Measurements from ENCODE around the gene BSDC1.
A peak's percentile ranks its signal among the peaks of the same experiment; 100 is the strongest.
"Not testable (repeated sequence)": the region's sequence is repeated elsewhere in the genome, so short reads cannot be mapped to it uniquely, and the experiment has no call there.

Gene BSDC1

DNA sequence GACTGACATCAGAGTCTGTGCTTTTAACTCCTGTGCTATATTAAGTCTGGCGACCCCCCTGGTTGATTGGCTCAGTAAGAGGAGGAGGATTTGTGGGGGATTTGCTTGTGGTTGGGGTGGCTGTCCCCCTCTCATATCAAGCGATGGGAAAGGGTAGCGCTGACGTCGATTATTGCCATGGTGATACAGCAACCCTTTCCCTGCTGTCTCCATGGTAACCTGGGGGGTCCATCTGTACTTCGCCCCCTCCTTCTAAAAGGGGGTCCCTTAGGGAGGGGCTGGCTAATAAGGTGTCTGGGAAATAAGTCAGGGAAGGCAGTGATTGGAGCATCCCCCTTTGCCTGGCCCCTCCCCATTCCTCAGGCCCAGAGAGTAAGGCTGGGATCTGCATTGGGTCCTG is 36.6 kb downstream of the BSDC1 start:
- no peak for DNase-seq

DNA sequence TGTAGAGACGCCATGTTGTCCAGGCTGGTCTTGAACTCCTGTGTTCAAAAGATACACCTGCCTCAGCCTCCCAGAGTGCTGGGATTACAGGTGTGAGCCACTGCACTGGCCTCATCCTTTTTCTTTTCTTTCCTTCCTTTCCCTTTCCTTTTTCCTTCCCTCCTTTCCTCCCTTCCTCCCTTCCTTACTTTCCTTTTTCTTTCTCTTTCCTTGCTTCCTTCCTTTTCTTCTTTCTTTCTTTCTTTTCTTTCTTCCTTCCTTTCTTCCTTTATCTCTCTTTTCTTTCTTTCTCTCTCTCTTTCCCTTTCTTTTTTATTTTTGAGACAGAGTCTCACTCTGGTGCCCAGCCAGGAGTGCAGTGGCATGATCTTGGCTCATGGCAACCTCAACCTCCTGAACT is 37.8 kb downstream of the BSDC1 start:
- no peak for DNase-seq

DNA sequence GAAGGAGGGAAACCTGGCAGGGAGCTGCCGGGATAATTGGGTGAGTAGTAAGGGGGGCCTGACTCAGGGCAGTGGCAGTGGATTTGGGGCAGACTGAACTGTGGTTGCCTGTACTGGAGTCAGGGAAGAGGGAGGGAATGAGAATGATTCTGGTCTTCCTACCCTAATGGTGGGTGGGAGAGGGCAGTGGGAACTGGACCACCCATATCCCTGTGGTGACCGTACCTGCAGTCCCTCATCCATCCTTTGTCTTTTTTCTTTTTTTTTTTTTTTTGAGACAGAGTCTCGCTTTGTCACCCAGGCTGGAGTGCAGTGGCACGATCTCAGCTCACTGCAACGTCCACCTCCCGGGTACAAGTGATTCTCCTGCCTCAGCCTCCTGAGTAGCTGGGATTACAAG is 38.5 kb downstream of the BSDC1 start:
- DNase-seq, result not testable (repeated sequence)

DNA sequence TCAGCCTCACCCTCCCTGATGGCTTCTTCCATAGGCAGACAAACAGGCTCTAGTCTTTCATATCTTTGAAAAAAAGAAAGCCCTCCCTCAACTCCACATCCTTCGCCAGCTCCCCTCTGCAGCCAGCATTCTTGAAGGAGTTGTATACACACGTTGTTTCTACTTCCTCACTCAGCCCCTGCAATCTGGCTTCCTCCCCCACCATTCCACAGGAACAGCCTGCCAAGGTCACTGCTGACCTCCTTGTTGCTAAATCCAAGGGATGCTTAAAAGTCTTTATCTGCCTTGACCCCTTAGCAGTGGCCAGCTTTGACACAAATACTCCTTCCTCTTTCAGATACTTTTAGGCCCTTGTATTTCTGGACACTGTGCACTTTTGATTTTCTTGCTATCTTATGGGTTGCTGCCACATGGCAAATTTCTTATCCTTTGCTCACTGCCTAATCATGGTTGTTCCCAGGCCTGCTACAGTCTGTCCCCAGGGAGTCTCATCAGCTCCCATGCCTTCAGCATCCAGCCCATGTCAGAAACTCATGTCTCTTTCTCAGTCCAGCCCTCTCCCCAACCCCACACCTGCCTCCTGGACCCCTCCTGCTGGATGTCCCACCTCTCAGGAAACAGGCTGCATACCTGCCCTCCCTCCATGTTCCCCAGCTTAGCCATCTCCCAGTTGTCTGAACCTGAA is 40.2 kb downstream of the BSDC1 start:
- DNase-seq, result peak; percentile 37

DNA sequence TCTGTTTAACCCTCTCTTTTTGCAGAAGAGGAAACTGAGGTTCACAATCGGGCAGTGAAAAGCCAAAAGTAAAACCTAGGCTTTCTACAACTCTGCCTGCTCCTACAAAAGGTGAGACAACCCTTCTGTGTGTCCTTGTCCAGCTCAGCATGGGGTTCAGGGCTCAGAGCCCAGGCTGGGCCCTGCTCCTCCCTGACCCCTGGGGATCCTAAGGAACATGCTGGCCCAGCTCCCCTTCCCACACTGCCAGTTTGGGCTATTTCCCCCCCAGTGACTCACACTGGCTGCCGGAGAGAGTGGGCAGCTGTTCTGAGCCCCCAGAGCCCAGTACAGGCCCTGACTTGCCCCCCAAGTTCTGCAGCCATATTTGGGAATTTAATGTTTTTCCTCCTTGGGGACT is 40.8 kb downstream of the BSDC1 start:
- no peak for DNase-seq

DNA sequence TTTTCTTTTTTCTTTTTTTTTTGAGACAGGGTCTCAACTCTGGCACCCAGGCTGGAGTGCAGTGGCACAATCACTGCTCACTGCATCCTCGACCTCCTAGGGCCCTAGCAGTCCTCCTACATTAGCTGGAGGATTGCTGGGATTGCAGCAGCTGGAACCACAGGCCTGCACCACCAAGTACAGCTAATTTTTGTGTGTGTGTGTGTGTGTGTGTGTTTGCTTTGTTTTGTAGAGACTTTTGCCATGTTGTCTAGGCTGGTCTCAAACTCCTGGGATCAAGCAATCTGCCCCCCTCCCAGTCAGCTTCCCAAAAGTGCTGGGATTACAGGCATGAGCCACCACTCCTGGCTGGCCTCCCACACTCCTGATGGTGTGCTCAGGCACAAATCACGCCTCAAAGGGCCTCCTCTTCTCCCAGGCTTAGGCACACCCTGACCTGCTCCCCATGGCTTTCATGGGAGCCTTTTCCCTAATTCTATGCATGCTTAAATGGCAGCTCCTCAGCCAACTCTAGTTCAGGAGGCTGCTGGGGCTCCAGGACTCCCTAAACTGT is 41.3 kb downstream of the BSDC1 start:
- DNase-seq, result no peak

DNA sequence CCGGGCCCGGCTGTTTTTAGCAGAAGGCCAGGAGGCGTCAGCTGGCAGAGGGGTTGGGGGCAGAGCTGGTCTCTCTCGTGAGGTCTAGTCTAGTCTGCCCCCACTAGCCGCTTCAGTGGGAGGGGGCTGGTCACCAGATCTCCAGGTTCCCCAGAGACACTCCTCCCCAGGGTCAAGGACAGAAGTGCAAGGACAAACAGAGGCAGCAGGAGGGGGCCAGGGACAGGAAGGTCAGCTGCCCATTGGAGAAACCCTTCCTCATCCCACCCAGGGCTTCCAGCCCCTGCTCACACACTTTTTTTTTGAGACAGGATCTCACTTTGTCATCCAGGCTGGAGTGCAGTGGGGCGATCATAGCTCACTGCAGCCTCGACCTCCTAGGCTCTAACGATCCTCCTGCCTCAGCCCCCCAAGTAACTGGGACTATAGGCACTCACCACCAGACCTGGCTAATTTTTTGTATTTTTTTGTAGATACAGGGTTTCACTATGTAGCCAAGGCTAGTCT is 41.9 kb downstream of the BSDC1 start:
- no peak for DNase-seq

DNA sequence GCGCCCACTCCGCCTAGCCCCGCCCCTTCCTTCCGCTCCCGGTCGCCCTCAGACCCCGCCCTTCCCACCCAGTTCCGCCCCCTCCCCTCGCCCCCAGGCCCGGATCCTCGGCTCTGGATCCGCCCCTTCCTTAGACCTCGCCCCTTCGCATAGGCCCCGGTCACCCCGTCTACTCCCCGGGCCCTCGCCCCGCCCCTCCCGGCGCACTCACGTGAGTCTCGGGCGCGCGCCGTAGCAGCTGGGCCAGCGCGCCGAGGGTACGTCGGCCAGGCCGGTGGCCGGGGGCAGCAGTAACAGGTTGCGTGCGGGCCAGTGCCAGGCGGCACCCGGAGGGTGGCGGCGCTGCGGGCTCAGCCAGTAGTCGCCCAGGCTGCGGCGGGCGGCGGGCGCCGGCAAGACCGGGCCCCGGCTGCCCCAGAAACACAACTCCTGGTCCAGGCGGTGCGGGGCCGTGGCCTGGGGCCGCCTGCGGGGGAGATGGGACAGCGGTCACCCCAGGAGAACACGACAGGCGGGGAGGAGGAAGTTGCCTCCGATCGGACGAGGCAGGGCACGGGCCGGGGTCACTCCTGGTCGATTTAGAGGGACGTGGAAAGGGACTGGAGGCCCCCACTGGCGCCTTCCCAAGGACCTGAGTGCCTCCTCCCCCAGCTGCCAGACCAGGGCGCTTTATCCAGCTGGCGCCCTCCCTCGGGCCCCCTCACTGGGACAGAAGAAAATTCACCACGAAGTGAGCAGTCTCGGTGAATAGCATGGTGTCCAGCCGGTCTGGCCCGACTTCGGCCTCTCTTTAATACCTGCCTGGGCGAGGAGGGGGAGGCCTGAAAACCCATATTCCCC is 42.6 kb downstream of the BSDC1 start:
- peak; percentile 94 for DNase-seq

DNA sequence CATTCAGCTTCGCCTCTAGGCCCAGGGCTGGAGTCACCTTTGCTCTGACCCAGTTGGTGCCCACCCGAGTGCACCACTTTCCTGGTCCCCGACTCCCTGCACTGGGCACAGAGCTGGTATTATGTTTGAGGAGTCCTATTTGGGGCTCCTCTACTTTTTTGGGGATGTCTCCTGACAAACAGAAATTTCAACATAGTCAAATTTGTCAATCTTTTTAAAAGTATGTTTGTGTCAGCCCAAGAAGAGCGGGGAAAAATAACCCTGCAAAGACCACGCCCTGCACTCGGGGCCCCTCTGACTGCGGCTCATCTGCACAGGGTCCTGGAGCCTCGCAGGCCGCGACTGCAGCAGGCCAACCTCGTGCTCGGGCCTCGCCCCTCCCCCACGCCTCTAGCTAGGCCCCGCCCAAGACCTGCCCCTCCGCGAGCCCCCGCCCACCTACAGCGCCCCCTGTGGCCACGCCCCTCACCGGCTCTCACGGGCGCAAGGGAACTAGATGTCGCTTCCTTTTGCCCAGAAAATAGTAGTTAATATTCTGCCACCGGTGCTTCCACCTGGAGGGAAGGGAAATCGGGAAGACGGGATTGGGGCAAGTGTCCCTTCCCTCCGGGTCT is 43.3 kb downstream of the BSDC1 start:
- peak; percentile 62 for DNase-seq

DNA sequence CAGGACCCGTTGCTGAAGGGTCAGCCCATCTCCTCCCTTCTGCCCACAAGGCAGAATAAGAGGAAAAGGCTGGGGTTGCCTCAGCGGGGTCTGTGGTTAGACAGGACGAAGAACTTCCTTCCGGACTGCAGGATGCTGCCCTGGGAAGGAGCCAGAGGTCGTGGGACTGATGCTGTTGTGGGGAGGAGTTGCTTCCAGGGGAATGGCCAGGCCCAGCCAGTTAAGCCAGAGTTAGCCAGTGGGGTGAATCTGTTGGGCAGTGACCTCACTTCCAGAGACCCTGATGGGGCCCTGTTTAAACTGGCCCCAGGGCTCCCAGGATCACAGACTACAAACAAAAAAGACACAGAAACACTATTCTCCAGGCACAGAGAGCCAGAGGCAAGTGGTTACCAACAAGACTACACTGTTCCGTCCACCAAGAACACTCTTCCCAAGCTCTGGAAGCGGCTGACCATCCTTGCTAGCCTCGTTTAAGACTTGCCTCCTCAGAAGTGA is 45.0 kb downstream of the BSDC1 start:
- no peak for DNase-seq

DNA sequence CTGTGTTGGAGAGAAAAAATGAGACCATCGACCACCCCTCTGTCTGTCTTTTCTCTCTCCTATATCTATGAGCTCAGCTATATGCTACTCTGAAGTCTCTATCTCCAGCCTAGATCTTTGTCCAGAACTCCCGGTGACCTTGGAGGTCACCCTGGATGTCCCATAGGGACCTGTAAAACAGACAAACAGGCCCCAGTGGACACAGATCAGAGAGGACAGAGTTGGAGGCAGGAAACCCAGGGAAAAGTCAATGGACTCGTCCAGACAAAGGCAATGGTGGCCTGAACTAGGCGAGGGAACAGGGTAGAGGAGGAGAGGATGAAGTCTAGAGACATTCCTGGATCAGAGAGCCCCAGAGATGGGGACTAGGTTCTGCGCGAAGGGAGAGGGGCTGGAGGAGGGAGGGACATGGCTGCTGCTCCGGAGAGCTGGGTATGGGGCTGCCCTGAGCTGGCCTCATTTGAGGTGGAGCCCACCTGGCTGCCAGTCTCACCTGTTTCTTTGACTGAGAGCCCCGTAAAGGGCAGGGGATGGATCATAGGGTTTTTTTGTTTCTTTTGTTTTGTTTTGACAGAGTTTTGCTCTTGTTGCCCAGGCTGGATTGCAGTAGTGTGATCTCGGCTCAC is 47.6 kb downstream of the BSDC1 start:
- DNase-seq, result no peak

DNA sequence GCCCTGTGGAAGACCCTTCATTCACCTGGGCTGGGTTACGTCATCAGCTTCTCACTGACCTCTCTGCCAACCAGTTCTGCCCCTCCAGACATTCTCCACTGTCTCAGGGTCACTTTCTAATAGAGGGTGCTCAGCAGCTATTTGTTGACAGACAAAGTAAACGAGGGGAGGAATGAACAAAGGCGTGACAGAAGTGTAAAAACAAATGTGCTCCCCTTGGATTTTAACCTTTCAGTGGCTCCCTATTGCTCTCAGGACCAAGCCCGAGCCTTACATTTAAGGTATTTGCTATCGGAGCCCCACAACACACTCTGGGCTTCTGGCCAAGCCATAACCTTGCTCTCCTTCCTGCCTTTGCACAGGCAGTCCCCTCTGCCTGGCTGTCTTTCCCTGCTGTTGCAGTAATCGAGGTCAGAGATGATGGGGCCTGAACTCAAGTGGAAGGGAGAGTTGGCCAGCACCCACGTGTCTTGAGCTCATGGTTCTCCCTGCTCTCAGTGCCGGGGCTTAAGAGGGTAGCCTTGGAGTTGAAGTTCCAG is 48.9 kb downstream of the BSDC1 start:
- DNase-seq, result peak; percentile 37

DNA sequence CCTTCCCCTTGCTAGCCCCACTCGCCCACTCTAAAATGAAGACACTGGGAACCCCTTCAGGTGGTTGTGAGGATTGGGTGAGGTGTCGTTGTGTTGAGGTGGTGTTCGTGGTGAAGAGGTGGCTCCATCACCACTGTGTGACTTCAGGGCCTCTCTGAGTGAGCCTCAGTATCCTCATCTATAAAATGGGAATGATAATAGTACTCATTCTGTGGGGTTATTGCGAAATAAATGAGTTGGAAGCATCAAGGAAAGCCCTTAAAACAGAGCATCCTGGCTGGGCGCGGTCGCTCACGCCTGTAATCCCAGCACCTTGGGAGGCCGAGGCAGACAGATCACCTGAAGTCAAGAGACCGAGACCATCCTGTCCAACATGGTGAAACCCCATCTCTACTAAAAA is 51.5 kb downstream of the BSDC1 start:
- DNase-seq, result no peak

DNA sequence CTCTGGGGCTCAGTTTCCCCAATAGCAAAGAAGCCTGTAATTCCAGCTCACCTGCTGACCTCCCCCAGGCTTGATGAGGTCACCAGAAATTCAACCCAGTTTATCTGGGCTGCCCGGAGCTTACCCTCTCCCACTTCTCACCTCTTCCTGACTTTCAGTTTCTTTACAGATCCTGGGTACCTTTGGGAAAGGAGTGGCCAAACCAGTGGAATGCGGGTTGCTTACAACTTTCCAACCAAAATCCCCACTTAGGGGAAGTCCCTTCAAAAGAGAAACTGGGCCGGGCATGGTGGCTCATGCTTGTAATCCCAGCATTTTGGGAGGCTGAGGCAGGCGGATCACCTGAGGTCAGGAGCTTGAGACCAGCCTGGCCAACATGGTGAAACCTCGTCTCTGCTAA is 52.3 kb downstream of the BSDC1 start:
- DNase-seq, result no peak

DNA sequence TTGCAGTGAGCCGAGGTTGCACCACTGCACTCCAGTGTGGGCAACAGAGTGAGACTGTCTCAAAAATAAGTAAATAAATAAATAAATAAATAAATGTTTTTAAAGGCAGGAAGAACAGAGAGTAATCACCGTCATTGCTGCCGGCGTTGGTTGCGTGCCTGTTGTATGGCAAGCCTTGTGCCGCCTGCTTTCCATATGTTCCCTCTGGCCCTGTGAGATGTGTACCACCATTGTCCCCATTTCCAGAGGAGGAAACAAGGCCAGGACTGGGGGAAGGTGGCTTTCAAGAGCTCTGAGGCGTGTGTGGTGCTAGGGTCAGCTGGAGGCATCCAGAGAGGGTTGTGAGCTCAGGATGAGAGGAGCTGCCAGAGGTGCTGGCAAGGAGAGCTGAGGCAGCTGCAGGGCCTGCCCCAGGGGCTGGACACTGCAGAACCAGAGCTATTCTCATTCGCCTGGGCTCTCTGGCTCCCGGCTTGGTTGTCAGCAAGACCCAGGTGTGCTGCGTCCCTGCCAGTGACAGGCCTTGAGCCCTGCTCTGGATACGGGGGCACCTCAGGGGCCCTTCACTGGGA is 53.0 kb downstream of the BSDC1 start:
- DNase-seq, result no peak

DNA sequence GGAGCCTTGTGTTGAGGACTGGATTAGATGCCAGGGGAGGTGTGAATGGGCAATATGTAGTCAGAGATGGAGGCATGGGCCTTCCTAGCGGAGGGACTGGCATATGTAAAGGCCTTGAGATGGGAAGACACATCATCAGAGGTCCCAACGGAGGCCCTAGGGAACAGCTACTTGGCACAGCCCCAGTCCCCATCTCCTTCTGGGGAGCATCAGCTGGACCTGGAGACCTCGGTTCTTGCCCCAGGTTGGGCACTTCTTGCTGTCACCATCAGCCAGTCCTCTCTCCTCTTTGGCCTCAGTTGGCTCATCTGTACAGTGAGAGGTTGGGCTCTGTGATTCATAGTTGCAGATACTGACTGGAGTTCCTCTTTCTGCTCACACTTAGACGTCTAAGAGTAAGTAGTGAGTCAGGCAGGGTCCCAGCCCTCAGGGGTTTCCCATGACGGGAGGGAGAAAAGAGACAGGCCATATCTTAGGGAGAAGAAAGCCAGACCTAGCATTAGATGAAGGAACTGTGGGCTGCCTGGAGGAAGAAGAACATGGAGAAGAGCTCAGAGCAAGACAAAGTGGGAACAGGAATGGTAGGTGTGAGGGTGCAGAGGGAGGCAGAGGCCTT is 54.8 kb downstream of the BSDC1 start:
- peak; percentile 33 for DNase-seq

DNA sequence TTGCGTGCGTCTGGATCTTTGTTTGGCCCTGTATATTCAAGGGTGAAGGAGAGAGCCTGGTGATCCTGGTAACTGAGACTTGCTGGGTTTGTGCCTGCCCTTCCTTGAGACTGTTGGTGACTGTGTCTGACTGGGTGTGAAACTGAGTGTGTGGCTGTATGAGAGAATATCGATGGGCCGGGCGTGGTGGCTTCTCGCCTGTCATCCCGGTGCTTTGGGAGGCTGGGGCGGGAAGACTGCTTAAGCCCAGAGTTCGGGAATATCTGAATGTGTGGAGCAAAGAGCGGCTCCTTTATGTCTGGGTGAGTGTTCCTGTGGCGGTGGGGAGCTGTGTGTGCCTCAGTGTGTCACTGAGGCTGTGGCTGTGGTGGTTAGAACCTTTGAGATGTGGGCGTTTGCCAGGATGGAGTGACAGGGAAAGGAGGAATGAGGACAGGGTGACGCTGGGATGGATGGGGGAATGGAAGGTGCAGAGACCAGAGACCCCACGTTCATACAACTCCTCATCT is 55.5 kb downstream of the BSDC1 start:
- DNase-seq, result no peak

DNA sequence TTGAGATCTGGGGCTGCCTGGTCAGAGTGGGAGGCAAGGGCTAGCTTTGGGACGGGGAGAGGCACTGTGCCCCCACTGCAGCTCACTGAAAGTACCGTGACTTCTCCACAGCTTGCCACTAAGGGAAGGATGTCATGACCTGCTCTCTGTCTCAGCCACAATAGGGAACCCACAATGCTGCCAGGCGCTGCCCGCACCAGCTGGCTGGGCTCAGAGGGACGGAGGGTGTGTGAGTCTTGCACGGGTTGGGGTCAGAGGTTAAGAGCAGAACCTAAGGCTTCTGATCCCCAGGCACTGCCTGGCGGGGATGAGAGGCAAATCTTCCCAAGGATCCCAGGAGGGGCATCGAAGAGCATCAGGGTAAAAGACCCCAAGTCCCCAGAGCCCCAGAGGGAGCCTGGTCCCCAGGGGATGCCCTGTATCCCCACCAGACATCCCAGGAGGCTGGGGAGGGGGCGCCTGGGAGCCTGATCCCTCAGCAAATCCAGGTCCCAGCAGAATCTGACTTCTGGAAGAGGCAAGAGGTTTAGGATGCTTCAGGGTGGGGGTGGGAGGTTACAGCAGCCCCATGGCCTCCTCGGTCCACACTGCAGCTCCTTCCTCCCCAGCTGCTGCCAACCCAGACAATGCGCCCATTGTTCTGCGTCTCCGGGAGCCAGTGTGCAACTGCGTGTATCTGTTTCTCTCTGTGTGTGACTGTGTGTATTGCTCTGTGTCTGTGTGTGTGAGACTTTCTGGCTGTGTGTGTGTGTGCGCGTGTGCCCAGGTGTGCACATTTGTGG is 56.2 kb downstream of the BSDC1 start:
- DNase-seq, result no peak

DNA sequence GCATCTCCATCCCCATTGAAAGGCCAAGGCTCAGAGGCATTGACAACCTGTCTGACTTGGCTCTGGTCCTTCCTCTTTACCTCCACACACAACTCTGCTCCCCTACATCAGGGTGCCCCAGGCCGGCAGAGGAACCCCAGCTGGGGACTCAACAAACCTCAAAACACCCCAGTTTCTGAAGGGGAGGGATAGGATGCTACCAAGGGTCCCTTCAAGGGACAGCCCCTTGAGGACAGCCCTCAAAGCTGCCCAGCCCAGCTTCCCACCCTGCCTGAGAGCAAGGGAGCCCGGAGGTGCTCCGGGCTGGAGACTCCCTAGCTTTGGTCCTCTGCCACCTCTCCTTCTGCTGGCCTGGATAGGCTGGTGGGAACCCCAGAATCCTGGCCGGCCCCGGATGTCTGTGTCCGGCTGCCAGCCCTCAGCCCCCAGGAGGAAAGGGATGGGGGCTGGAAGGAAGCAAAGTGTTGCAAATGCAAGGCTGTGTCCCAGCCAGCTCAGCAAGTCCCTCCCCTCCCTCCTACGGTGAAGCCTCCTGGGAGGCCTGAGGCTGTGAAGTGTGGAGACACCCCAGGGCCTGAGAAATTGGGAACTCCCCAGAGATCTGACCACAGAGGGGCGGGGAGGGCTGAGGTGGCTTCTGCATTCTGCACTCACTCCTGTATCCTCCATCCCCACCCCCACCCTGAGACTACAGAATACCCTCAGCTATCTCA is 57.1 kb downstream of the BSDC1 start:
- no peak for DNase-seq

DNA sequence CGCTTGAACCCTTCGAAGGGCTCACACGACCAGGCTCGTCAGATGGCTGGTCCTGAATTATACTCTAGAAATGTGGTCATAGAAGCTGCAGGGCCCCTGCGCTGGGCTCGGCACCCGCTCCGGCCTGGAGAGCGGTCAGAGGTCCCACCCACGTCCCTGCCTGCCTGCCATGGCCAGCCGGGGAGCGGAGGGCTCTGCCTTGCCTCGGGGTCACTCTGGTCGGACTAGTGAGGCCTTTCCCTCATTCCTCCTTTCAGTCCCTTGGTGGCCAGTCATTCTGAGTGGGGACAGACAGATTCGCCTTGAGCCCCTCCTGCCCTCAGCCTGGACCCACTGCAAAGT is 57.7 kb downstream of the BSDC1 start:
- DNase-seq, result no peak
